ENCODE data around the gene PDXP.

GRCh38 chr22:37677493-37677974, 19.0 kb downstream of the PDXP start:
- no peak for TF ChIP-seq TAF1 (IDR thresholded peaks at IDR 0.05; ENCODE audit: borderline replicate concordance, insufficient read depth, low read length)
- no peak; the same call in 1 of the 2 replicates for TF ChIP-seq POLR2AphosphoS5 (IDR thresholded peaks at IDR 0.05; ENCODE audit: low read depth, low read length)
- no peak for TF ChIP-seq REST (IDR thresholded peaks at IDR 0.05; ENCODE audit: insufficient read depth in 1 of 2, low read depth in 2 of 2, low read length in 2 of 2)
- no peak for TF ChIP-seq SIN3A (IDR thresholded peaks at IDR 0.05; ENCODE audit: borderline replicate concordance, insufficient read depth, low read length)

All from PFSK-1 (cell line).